Upper lobe of left lung (tissue), 6 donors: ENCODE data around the gene ZFYVE9. TPM values are rescaled to one million over a fixed set of nuclear protein-coding genes. Genes with fewer than 3 reads are reported as not detected.

ENCODE experiments used
- ATAC-seq, 2 donors: fragments of 200-7000 bp; cut with Tn5 transposase; one replicate each; pipeline ENCODE4 v1.9.1; 2022; ENCODE audit warnings: mild to moderate bottlenecking in 2 of 2, moderate library complexity in 2 of 2; ENCODE audit not compliant: low FRiP score in 2 of 2
- DNase-seq, 2 donors: peaks; one replicate each; pipeline ENCODE4 v3.0.0-alpha.2; 2019 to 2020
- H3K27ac ChIP-seq, 4 donors: fragments of 200-600 bp; sonication (generic); one replicate each; pipeline ENCODE4 v1.5.1; 2016 to 2019
- H3K27me3 ChIP-seq, 4 donors: fragments of 200-600 bp; sonication (generic); one replicate each; pipeline ENCODE4 v1.5.1; 2017 to 2019
- H3K36me3 ChIP-seq, 4 donors: fragments of 200-600 bp; sonication (generic); one replicate each; pipeline ENCODE4 v1.5.1; 2016 to 2019
- H3K4me1 ChIP-seq, 4 donors: fragments of 200-600 bp; sonication (generic); one replicate each; pipeline ENCODE4 v1.5.1; 2018 to 2019
- H3K4me3 ChIP-seq, 4 donors: fragments of 200-600 bp; sonication (generic); one replicate each; pipeline ENCODE4 v1.5.1; 2017 to 2019; ENCODE audit warnings: mild to moderate bottlenecking in 2 of 4, moderate library complexity in 1 of 4
- H3K9me3 ChIP-seq, 4 donors: fragments of 200-600 bp; sonication (generic); one replicate each; pipeline ENCODE4 v1.5.1; 2018 to 2019
- CTCF ChIP-seq, 6 experiments: fragments of 450-650 bp in 4 of 6; fragments of 200-600 bp in 2 of 6; sonication (generic) in 2 of 6; IDR thresholded peaks; one replicate each; pipeline ENCODE4 v1.5.1; 2016 to 2019; ENCODE audit warnings: antibody characterized with exemption in 6 of 6
- EP300 ChIP-seq, 4 donors: sonication (generic); formaldehyde crosslinking; IDR thresholded peaks; one replicate each; pipeline ENCODE4 v1.5.1; 2017; ENCODE audit warnings: antibody characterized with exemption in 4 of 4, control low read depth in 2 of 4
- POLR2A ChIP-seq, 4 donors: fragments of 450-650 bp; IDR thresholded peaks; one replicate each; pipeline ENCODE4 v1.5.1; 2016 to 2017; ENCODE audit warnings: antibody characterized with exemption in 4 of 4, mild to moderate bottlenecking in 2 of 4
- POLR2AphosphoS5 ChIP-seq, 2 donors: sonication (generic); formaldehyde crosslinking; IDR thresholded peaks; one replicate each; pipeline ENCODE4 v1.5.1; 2017; ENCODE audit warnings: antibody characterized with exemption in 2 of 2
- WGBS, 2 donors: methylation state at CpG; one replicate each; pipeline ENCODE4 v1.1.5; 2017 to 2018; 5-methylcytosine and 5-hydroxymethylcytosine counted together
- total RNA-seq, 6 donors: library from RNA; depleted of rRNA in 4 of 6; stranded (reverse); fragments of >200 nt in 4 of 6; gene quantifications; one replicate each; pipeline versions ENCODE4 v1.1.0 to v1.2.1, GENCODE V29; 2016 to 2021
- donor health status: DM: no; HTN: no; CAD: no; lungs with moderate emphysema.
- donor health status: DM: no; HTN: yes; CAD: no; lungs with severe emphysema.

Gene ZFYVE9
- total RNA-seq, 6 donors from 2014 or later, result 13.4 to 40.3 (median 19.6) TPM

- WGBS, 2 donors, result 91 to 100% methylated on average over 3 to 7 of the region's 7 CpGs
- DNase-seq, result no peak
- Histone ChIP-seq H3K9me3 (no peaks in the 10 kb centered on the region), H3K36me3 (peaks cover 58 to 85% (median 74%) of the 10 kb centered on the region in 4 donors), H3K4me1 (peaks cover 12 to 13% (median 13%) of the 10 kb centered on the region in 4 donors), H3K4me3 (no peak overlapping the region), H3K27me3 (no peaks in the 10 kb centered on the region), H3K27ac (no peak overlapping the region)
- TF ChIP-seq EP300 (IDR thresholded peaks at IDR 0.05), result no peak
- no peak for TF ChIP-seq CTCF (IDR thresholded peaks at IDR 0.05)
- TF ChIP-seq POLR2A (IDR thresholded peaks at IDR 0.05), result no peak
- no peak for TF ChIP-seq POLR2AphosphoS5 (IDR thresholded peaks at IDR 0.05)
- ATAC-seq, result no peak
Measured at GRCh38 chr1:52360595-52360968, 218.7 kb downstream of the ZFYVE9 start.

GRCh38 chr1:52364235-52364839 lies 222.4 kb downstream of the ZFYVE9 start:
- no peak for ATAC-seq
- H3K27ac ChIP-seq, result peak overlapping the region; percentile 93 to 97 (median 95)

GRCh38 chr1:52365071-52365745 lies 223.3 kb downstream of the ZFYVE9 start:
- peaks cover 18 to 30% (median 20%) of the 10 kb centered on the region in 4 donors for H3K4me1 ChIP-seq
- peak overlapping the region; percentile 93 to 97 (median 95) for H3K27ac ChIP-seq
- H3K4me3 ChIP-seq, result peak overlapping the region; percentile 67 to 94 (median 80)
- H3K27me3 ChIP-seq, result no peaks in the 10 kb centered on the region
- ATAC-seq (peak; percentile 58 to 75), DNase-seq (peak in 1 of 2 donors; percentile 88)
- H3K36me3 ChIP-seq, result peaks cover 17 to 39% (median 28%) of the 10 kb centered on the region in 4 donors
- TF ChIP-seq EP300 (IDR thresholded peaks at IDR 0.05) (peak in 1 of 4 donors; percentile 15), POLR2A (IDR thresholded peaks at IDR 0.05) (no peak), CTCF (IDR thresholded peaks at IDR 0.05) (no peak), POLR2AphosphoS5 (IDR thresholded peaks at IDR 0.05) (peak in 1 of 2 donors; percentile 62)
- WGBS, 2 donors, result 8 to 9% methylated on average over 21 to 22 of the region's 22 CpGs
- no peaks in the 10 kb centered on the region for H3K9me3 ChIP-seq

More at GRCh38 chr1:52364235-52364839, 222.4 kb downstream of the ZFYVE9 start:
- Histone ChIP-seq H3K4me3 (peak overlapping the region in 2 of 4 donors; percentile 67 to 94), H3K27me3 (no peaks in the 10 kb centered on the region), H3K9me3 (no peaks in the 10 kb centered on the region), H3K4me1 (peaks cover 18 to 30% (median 20%) of the 10 kb centered on the region in 4 donors), H3K36me3 (peaks cover 24 to 48% (median 37%) of the 10 kb centered on the region in 4 donors)
- no peak for DNase-seq
- WGBS, 2 donors, result 58 to 85% methylated on average over 2 to 5 of the region's 5 CpGs
- TF ChIP-seq POLR2AphosphoS5 (IDR thresholded peaks at IDR 0.05) (no peak), POLR2A (IDR thresholded peaks at IDR 0.05) (no peak), CTCF (IDR thresholded peaks at IDR 0.05) (no peak), EP300 (IDR thresholded peaks at IDR 0.05) (no peak)

- no peaks in the 10 kb centered on the region for H3K27me3 ChIP-seq
- WGBS, 2 donors, result 0% methylated on average over 6 to 60 of the region's 92 CpGs
- peak; percentile 95 to 98 for ATAC-seq
- TF ChIP-seq POLR2AphosphoS5 (IDR thresholded peaks at IDR 0.05) (peak; percentile 97 to 98), CTCF (IDR thresholded peaks at IDR 0.05) (peak in 4 of 6 experiments; percentile 71 to 85 (median 79)), POLR2A (IDR thresholded peaks at IDR 0.05) (peak; percentile 30 to 98 (median 90)), EP300 (IDR thresholded peaks at IDR 0.05) (peak in 1 of 4 donors; percentile 71)
- peaks cover 10 to 32% (median 21%) of the 10 kb centered on the region in 4 donors for H3K36me3 ChIP-seq
- peaks cover 18 to 30% (median 20%) of the 10 kb centered on the region in 4 donors for H3K4me1 ChIP-seq
- H3K4me3 ChIP-seq, result peak within 1 kb of the TSS; percentile 67 to 94 (median 80)
- peak; percentile 99 to 100 for DNase-seq
- peak within 1 kb of the TSS; percentile 93 to 97 (median 95) for H3K27ac ChIP-seq
- no peaks in the 10 kb centered on the region for H3K9me3 ChIP-seq
Measured at GRCh38 chr1:52365746-52366516, 224.0 kb downstream of the ZFYVE9 start, which contains the start of gene CC2D1B. CC2D1B (minus strand) TSS chr1:52366205; CDS start chr1:52364620, 1,585 bp downstream.
